Naive thymus-derived CD8-positive, alpha-beta T cell (primary cell): Measurements from ENCODE around the gene DUSP15. TPM values are rescaled to one million over a fixed set of nuclear protein-coding genes. Genes with fewer than 3 reads are reported as not detected.
"Not testable (repeated sequence)": the region's sequence is repeated elsewhere in the genome, so short reads cannot be mapped to it uniquely, and the experiment has no call there.

Source experiments
- ATAC-seq, 2 donors: fragments of 150-1000 bp; cut with Tn5 transposase in 1 of 2; sonication (Bioruptor Pico), chemical (Tn5 transposase) in 1 of 2; 1 replicate in 1 of 2; 2 replicates in 1 of 2; pipeline ENCODE4 v1.10.0; 2021; ENCODE audit warnings: mild to moderate bottlenecking in 2 of 2, moderate library complexity in 2 of 2
- POLR2A ChIA-PET: fragments of 350-600 bp; sonication (Branson Sonifier 250); formaldehyde crosslinking; loops from one replicate; lab custom pipeline; 2021; ENCODE audit warnings: antibody characterized with exemption; lab: Charles Lee
- DNase-seq, 10 donors: peaks; one replicate each; pipeline versions ENCODE4 v3.0.0 to v3.0.0-alpha.2; 2020 to 2022
- H3K27ac Mint-ChIP-seq, 10 donors: one replicate each; pipeline ENCODE4 v1.8.0; 2020 to 2022; ENCODE audit warnings: mild to moderate bottlenecking in 10 of 10, mixed read lengths in 10 of 10, moderate library complexity in 4 of 10, inconsistent platforms in 1 of 10
- H3K27me3 Mint-ChIP-seq, 5 donors: one replicate each; pipeline ENCODE4 v1.8.0; 2021 to 2022; ENCODE audit warnings: mixed read lengths in 5 of 5
- H3K36me3 Mint-ChIP-seq, 3 donors: one replicate each; pipeline ENCODE4 v1.8.0; 2020 to 2022; ENCODE audit warnings: mixed read lengths in 3 of 3, mild to moderate bottlenecking in 2 of 3, inconsistent platforms in 1 of 3
- H3K4me1 Mint-ChIP-seq, 4 donors: one replicate each; pipeline ENCODE4 v1.8.0; 2021 to 2022; ENCODE audit warnings: mixed read lengths in 4 of 4
- H3K4me3 Mint-ChIP-seq, 10 donors: one replicate each; pipeline ENCODE4 v1.8.0; 2020 to 2022; ENCODE audit warnings: mild to moderate bottlenecking in 10 of 10, mixed read lengths in 10 of 10, moderate library complexity in 6 of 10, inconsistent platforms in 1 of 10
- H3K9me3 Mint-ChIP-seq, 9 donors: one replicate each; pipeline ENCODE4 v1.8.0; 2020 to 2022; ENCODE audit warnings: mixed read lengths in 9 of 9, mild to moderate bottlenecking in 3 of 9, inconsistent platforms in 1 of 9, moderate library complexity in 1 of 9
- polyA plus RNA-seq, 3 donors: library from polyadenylated mRNA; unstranded; fragments of 300-500 nt; fragmentation: Illumina TruSeq; gene quantifications; one replicate each; pipeline ENCODE4 v1.2.3, GENCODE V29; 2021
- total RNA-seq, 8 experiments: library from RNA in 2 of 8; stranded (reverse) in 2 of 8; gene quantifications; one replicate each; pipeline ENCODE4 v1.2.3 and lab custom pipeline; 2021 to 2026

DUSP15 gene
- total and polyA plus RNA-seq, 5 experiments from 2014 or later, result not detected

DNA sequence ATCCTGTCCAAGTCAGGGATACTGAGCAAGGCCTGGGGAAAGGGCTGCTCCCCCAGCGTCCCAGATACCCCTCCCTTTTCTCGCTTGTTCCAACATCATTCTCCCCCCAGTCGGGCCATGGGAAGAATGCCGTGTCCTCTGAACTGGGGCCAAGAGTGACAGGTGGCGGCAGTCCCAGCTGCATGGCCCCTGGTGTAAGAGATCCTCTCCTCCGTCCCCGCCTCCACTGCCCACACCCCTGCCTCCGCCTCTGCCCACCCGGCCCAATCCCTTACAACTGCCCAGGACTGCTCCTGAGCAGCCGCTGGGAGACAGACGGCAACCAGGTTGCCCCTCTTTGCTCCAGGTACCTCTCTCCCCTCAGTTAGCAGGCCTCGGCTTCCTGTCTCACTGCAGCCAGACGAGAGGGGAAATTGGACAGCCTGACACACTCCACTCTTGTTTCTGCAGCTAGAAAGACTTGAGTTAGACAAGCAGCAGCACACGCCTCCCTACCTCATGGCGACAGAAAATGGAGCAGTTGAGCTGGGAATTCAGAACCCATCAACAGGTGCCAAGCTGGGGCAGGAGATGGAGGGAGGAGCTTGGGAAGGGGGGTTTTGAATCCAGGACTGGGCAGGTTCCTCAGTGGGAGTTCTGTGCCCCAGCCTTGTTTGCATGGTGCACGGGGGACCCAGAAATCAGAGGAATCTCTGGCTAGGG lies 51.1 kb downstream of the DUSP15 start, which contains the start of gene MYLK2:
Gene MYLK2, plus strand, starts transcription at position 274 of the 702 bp plus-strand sequence. Its CDS starts 225 bp downstream, at position 499.
- no peak within 1 kb of the TSS for H3K27ac Mint-ChIP-seq
- H3K27me3 Mint-ChIP-seq, result peaks cover 0 to 4% (median 1%) of the 10 kb centered on the region in 5 donors
- no peaks in the 10 kb centered on the region for H3K9me3 Mint-ChIP-seq
- DNase-seq (no peak), ATAC-seq (no peak)
- POLR2A ChIA-PET, result no interaction called here
- peak within 1 kb of the TSS in 1 of 10 donors; percentile 38 for H3K4me3 Mint-ChIP-seq
- no peaks in the 10 kb centered on the region for H3K36me3 Mint-ChIP-seq
- peaks cover 0 to 7% (median 5%) of the 10 kb centered on the region in 4 donors for H3K4me1 Mint-ChIP-seq

- H3K36me3 Mint-ChIP-seq, result no peaks in the 10 kb centered on the region
- peaks cover 0 to 1% (median 0%) of the 10 kb centered on the region in 5 donors for H3K27me3 Mint-ChIP-seq
- ATAC-seq (no peak), DNase-seq (no peak)
- H3K9me3 Mint-ChIP-seq, result no peaks in the 10 kb centered on the region
- POLR2A ChIA-PET, result no interaction called here
- no peak overlapping the region for H3K4me3 Mint-ChIP-seq
- H3K4me1 Mint-ChIP-seq, result peaks cover 0 to 5% (median 4%) of the 10 kb centered on the region in 4 donors
- H3K27ac Mint-ChIP-seq, result no peak overlapping the region
These were observed 51.9 kb downstream of the DUSP15 start for GRCh38 chr20:31818376-31818908.

DNA sequence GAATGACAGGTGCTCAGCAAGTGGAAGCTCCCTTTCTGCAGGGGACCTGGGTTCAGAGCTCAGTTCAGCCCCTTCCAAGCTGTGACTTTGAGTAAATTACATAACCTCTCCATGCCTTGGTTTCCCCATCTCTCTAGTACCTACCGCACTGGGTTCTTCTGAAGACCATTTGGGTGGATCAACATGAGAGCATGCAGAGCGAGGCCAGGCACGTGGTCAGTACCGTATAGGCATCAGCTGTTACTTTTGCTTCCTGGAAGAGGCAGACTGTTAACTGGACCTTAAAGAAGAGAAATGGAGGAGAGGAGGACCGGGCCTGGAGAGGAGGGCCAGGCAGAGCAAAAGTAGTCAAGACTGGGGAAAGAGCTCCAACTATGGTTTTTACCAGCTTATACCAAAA lies 52.9 kb downstream of the DUSP15 start:
- peaks cover 0 to 1% (median 0%) of the 10 kb centered on the region in 5 donors for H3K27me3 Mint-ChIP-seq
- ATAC-seq, result no peak
- no peak overlapping the region for H3K27ac Mint-ChIP-seq
- H3K36me3 Mint-ChIP-seq, result no peaks in the 10 kb centered on the region
- no peak overlapping the region for H3K4me3 Mint-ChIP-seq
- POLR2A ChIA-PET, result no interaction called here
- DNase-seq, result no peak
- H3K4me1 Mint-ChIP-seq, result peaks cover 0 to 3% (median 0%) of the 10 kb centered on the region in 4 donors
- no peaks in the 10 kb centered on the region for H3K9me3 Mint-ChIP-seq

- ATAC-seq, result no peak
- H3K27ac Mint-ChIP-seq, result no peak overlapping the region
- no peaks in the 10 kb centered on the region for H3K4me1 Mint-ChIP-seq
- no peaks in the 10 kb centered on the region for H3K36me3 Mint-ChIP-seq
- peaks cover 0 to 1% (median 0%) of the 10 kb centered on the region in 5 donors for H3K27me3 Mint-ChIP-seq
- POLR2A ChIA-PET, result no interaction called here
- no peaks in the 10 kb centered on the region for H3K9me3 Mint-ChIP-seq
- H3K4me3 Mint-ChIP-seq, result no peak overlapping the region
- DNase-seq, result no peak
These were observed 54.1 kb downstream of the DUSP15 start for GRCh38 chr20:31816221-31816620.

- no peak overlapping the region for H3K27ac Mint-ChIP-seq
- no peaks in the 10 kb centered on the region for H3K4me1 Mint-ChIP-seq
- no peaks in the 10 kb centered on the region for H3K36me3 Mint-ChIP-seq
- H3K4me3 Mint-ChIP-seq, result no peak overlapping the region
- DNase-seq, result no peak
- ATAC-seq, result no peak
- POLR2A ChIA-PET, result no interaction called here
- no peaks in the 10 kb centered on the region for H3K9me3 Mint-ChIP-seq
- H3K27me3 Mint-ChIP-seq, result no peaks in the 10 kb centered on the region
These were observed 54.7 kb downstream of the DUSP15 start for GRCh38 chr20:31815408-31816188.

GRCh38 chr20:31814142-31814541 lies 56.2 kb downstream of the DUSP15 start:
- POLR2A ChIA-PET, H3K9me3 Mint-ChIP-seq, H3K36me3 Mint-ChIP-seq, H3K4me3 Mint-ChIP-seq, DNase-seq, H3K4me1 Mint-ChIP-seq, ATAC-seq, H3K27me3 Mint-ChIP-seq, H3K27ac Mint-ChIP-seq: not testable (repeated sequence)

- Mint-ChIP-seq H3K4me3 (no peak overlapping the region), H3K9me3 (no peaks in the 10 kb centered on the region), H3K36me3 (no peaks in the 10 kb centered on the region), H3K27me3 (no peaks in the 10 kb centered on the region), H3K4me1 (peaks cover 0 to 4% (median 0%) of the 10 kb centered on the region in 4 donors), H3K27ac (no peak overlapping the region)
- DNase-seq (no peak), ATAC-seq (no peak)
- POLR2A ChIA-PET, result no interaction called here
These were observed 56.7 kb downstream of the DUSP15 start for GRCh38 chr20:31813611-31814010.

- Mint-ChIP-seq H3K27me3 (no peaks in the 10 kb centered on the region), H3K4me1 (peaks cover 0 to 6% (median 0%) of the 10 kb centered on the region in 4 donors), H3K9me3 (no peaks in the 10 kb centered on the region), H3K4me3 (no peak overlapping the region), H3K27ac (no peak overlapping the region), H3K36me3 (no peaks in the 10 kb centered on the region)
- POLR2A ChIA-PET, result no interaction called here
- ATAC-seq, result no peak
- DNase-seq, result no peak
These were observed 58.3 kb downstream of the DUSP15 start for GRCh38 chr20:31811796-31812728.

DNA sequence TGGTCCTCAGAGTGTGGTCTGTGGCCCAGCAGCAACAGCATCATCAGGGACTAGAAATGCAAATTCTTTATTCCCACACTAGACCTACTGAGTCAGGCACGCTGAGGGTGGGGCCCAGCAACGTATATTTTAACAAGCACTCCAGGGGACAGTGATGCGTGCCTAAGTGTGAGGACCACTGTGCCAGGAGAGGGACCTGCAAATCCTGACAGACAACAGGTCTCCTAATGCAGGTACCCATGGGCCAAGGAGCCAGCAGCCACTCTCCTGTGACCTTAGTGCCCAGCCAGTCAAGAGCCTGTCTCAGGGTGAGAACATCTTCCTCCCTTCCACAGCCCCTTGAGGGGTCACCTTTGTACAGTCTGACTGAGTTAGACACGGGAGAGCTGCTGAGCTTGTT lies 59.1 kb downstream of the DUSP15 start:
- H3K9me3 Mint-ChIP-seq, result no peaks in the 10 kb centered on the region
- H3K4me3 Mint-ChIP-seq, result no peak overlapping the region
- H3K36me3 Mint-ChIP-seq, result no peaks in the 10 kb centered on the region
- no peaks in the 10 kb centered on the region for H3K27me3 Mint-ChIP-seq
- POLR2A ChIA-PET, result no interaction called here
- peaks cover 0 to 11% (median 0%) of the 10 kb centered on the region in 4 donors for H3K4me1 Mint-ChIP-seq
- no peak for ATAC-seq
- DNase-seq, result no peak
- no peak overlapping the region for H3K27ac Mint-ChIP-seq

Other genes starting within 250 kb of the DUSP15 start
- gene COX4I2, start 232.6 kb downstream of the DUSP15 start, total RNA-seq, result not detected
- gene COX4I2, start 232.6 kb downstream of the DUSP15 start, polyA plus RNA-seq, result not detected
- 10 to 100 TPM; 14.8 to 17.7 TPM for gene BCL2L1, start 147.7 kb downstream of the DUSP15 start, total RNA-seq
- 10 to 100 TPM in 1 of 3 donors, 1 to 10 TPM in 2; 8.0 to 15.4 (median 8.2) TPM for gene BCL2L1, start 147.7 kb downstream of the DUSP15 start, polyA plus RNA-seq
- under 1 TPM; 0.16 to 0.22 TPM for gene TPX2, start 131.2 kb downstream of the DUSP15 start, total RNA-seq
- gene TPX2, start 131.2 kb downstream of the DUSP15 start, polyA plus RNA-seq, result under 1 TPM in 2 of 3 donors, not detected in 1; 0.30 to 0.50 TPM
- gene MYLK2, start 51.2 kb downstream of the DUSP15 start, total RNA-seq, result not detected
- not detected for gene MYLK2, start 51.2 kb downstream of the DUSP15 start, polyA plus RNA-seq
- not detected for gene FOXS1, start 24.9 kb downstream of the DUSP15 start, total RNA-seq
- gene FOXS1, start 24.9 kb downstream of the DUSP15 start, polyA plus RNA-seq, result not detected
- gene TTLL9, start 107 bp upstream of the DUSP15 start, total RNA-seq, result not detected
- gene TTLL9, start 107 bp upstream of the DUSP15 start, polyA plus RNA-seq, result not detected
- gene PDRG1, start 81.5 kb upstream of the DUSP15 start, total RNA-seq, result 10 to 100 TPM; 11.2 to 11.5 TPM
- 10 to 100 TPM; 13.5 to 23.6 (median 13.8) TPM for gene PDRG1, start 81.5 kb upstream of the DUSP15 start, polyA plus RNA-seq
- gene XKR7, start 97.6 kb upstream of the DUSP15 start, total RNA-seq, result not detected
- not detected for gene XKR7, start 97.6 kb upstream of the DUSP15 start, polyA plus RNA-seq
- gene CCM2L, start 139.9 kb upstream of the DUSP15 start, total RNA-seq, result not detected
- gene CCM2L, start 139.9 kb upstream of the DUSP15 start, polyA plus RNA-seq, result not detected
- gene HCK, start 181.7 kb upstream of the DUSP15 start, total RNA-seq, result under 1 TPM; 0.71 to 0.86 TPM
- gene HCK, start 181.7 kb upstream of the DUSP15 start, polyA plus RNA-seq, result under 1 TPM in 2 of 3 donors, not detected in 1; 0.24 to 0.35 TPM
- gene TM9SF4, start 239.2 kb upstream of the DUSP15 start, total RNA-seq, result 10 to 100 TPM; 42.6 to 44.3 TPM
- gene TM9SF4, start 239.2 kb upstream of the DUSP15 start, polyA plus RNA-seq, result 10 to 100 TPM; 31.5 to 43.4 (median 33.3) TPM